Measurements from ENCODE around the gene TTLL9. TPM values are rescaled to one million over a fixed set of nuclear protein-coding genes. Genes with fewer than 3 reads are reported as not detected.

Gene TTLL9
- polyA plus RNA-seq, 1 of the 3 experiments (the other 2 are of a cell fraction): 0.23 TPM

DNA sequence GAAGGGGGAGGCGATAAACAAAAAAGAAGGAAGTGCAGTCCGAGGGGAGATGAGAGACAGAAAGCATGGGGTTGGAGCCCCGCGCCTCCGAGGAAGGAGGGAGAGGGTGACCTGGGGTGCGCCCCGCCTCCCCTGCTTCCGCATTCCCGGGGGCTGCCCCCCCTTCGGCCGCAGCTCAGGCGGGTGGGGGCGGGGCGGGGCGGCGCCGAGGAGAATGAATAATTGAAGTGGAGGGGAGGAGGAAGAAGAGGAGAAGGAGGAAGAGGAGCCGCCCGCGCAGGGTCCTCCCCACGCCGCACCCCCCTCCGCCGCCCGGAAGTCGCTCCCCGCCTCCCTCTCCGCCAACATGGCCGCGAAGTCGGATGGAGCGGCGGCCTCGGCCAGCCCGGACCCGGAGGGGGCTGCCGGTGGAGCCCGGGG lies 97.4 kb downstream of the TTLL9 start, which contains the start of gene XKR7:
XKR7 (plus strand) TSS at position 322 of the 420 bp plus-strand sequence; CDS start at position 347, 25 bp downstream.
- Histone ChIP-seq H3K36me3 (replicated peaks in 1 of 2; ENCODE audit: control insufficient read depth in 1 of 2, insufficient read depth in 2 of 2, low read length in 1 of 2) (no peaks in the 10 kb centered on the region), H3K4me1 (ENCODE audit: control insufficient read depth in 1 of 2, insufficient read depth in 2 of 2, low read depth in 1 of 2, low read length in 1 of 2) (peaks cover 0 to 20% of the 10 kb centered on the region in 2 experiments; a peak in 2 of 4 replicates), H4K20me1 (ENCODE audit: insufficient read depth) (no peaks in the 10 kb centered on the region), H3K9me3 (no peaks in the 10 kb centered on the region), H3K4me3 (ENCODE audit: low read depth in 2 of 2, low read length in 1 of 2) (peak within 1 kb of the TSS; percentile 55 to 56; a peak in 3 of 4 replicates), H3K9me2 (no peaks in the 10 kb centered on the region), H3F3A (replicated peaks; ENCODE audit: insufficient read depth) (no peaks in the 10 kb centered on the region), H3K4me2 (peak within 1 kb of the TSS; percentile 52; the same call in 1 of the 2 replicates), H3K27me3 (ENCODE audit: insufficient read depth) (peaks cover 31% of the 10 kb centered on the region), H3K27ac (ENCODE audit: low read depth in 2 of 2, low read length in 1 of 2) (peak within 1 kb of the TSS in 1 of 2 experiments; percentile 75; a peak in 2 of 4 replicates), H2AFZ (ENCODE audit: low read depth) (no peak within 1 kb of the TSS), H3K79me2 (ENCODE audit: insufficient read depth) (no peaks in the 10 kb centered on the region), H3K9ac (no peak within 1 kb of the TSS)
- TF ChIP-seq, protein P1, sequence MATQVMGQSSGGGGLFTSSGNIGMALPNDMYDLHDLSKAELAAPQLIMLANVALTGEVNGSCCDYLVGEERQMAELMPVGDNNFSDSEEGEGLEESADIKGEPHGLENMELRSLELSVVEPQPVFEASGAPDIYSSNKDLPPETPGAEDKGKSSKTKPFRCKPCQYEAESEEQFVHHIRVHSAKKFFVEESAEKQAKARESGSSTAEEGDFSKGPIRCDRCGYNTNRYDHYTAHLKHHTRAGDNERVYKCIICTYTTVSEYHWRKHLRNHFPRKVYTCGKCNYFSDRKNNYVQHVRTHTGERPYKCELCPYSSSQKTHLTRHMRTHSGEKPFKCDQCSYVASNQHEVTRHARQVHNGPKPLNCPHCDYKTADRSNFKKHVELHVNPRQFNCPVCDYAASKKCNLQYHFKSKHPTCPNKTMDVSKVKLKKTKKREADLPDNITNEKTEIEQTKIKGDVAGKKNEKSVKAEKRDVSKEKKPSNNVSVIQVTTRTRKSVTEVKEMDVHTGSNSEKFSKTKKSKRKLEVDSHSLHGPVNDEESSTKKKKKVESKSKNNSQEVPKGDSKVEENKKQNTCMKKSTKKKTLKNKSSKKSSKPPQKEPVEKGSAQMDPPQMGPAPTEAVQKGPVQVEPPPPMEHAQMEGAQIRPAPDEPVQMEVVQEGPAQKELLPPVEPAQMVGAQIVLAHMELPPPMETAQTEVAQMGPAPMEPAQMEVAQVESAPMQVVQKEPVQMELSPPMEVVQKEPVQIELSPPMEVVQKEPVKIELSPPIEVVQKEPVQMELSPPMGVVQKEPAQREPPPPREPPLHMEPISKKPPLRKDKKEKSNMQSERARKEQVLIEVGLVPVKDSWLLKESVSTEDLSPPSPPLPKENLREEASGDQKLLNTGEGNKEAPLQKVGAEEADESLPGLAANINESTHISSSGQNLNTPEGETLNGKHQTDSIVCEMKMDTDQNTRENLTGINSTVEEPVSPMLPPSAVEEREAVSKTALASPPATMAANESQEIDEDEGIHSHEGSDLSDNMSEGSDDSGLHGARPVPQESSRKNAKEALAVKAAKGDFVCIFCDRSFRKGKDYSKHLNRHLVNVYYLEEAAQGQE (IDR thresholded peaks at IDR 0.05; ENCODE audit: low read depth, low read length): 0 out of 2 replicates have a peak, but pooled peaks have one; percentile 4
- TF ChIP-seq, protein P2, sequence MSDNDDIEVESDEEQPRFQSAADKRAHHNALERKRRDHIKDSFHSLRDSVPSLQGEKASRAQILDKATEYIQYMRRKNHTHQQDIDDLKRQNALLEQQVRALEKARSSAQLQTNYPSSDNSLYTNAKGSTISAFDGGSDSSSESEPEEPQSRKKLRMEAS (IDR thresholded peaks at IDR 0.05; ENCODE audit: low read depth): no peak
- peak; percentile 45 for TF ChIP-seq ELF1 (IDR thresholded peaks at IDR 0.05)
- 13% methylated on average over 28 of the region's 38 CpGs for WGBS (ENCODE audit: low lambda C conversion rate)
- DNase-seq: peak; percentile 94
- ChIA-PET CTCF (interaction anchor here (1.4 to 7.9 kb wide), 6 partner anchors 16 to 146 kb away, joined by 4 to 47 read pairs (median 13); partner anchors contain the start of gene PDRG1), POLR2A (interaction anchor here (1.4 to 1.5 kb wide), 2 partner anchors 23 to 88 kb away, joined by 3 to 4 read pairs; no protein-coding TSS in a partner anchor)

DNA sequence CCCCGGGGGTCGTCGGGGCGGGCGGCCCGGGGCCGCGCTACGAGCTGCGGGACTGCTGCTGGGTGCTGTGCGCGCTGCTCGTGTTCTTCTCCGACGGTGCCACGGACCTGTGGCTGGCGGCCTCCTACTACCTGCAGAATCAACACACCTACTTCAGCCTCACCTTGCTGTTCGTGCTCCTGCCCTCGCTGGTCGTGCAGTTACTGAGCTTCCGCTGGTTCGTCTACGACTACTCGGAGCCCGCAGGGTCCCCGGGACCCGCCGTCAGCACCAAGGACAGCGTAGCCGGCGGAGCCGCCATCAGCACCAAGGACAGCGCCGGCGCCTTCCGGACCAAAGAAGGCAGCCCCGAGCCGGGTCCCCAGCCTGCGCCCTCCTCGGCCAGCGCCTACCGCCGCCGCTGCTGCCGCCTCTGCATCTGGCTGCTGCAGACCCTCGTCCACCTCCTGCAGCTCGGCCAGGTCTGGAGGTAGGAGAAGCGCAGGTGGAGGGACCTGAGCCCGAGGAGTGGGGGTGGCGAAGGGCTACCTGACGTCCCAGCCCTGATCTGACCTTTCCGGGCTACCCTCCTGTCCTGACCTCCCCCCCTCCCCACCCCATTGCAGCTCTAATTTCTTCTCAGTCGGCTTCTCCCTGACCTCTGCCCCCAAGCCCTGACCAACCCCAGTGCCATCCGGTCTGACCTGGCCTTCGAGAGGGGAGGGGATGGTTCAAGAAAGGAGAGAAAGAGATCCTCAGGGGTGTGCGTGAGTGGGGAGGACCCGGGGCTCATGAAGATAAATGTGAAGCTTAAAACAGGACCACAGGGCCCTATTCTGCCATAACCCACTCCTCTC lies 98.1 kb downstream of the TTLL9 start:
- Histone ChIP-seq H3K4me3 (ENCODE audit: low read depth in 2 of 2, low read length in 1 of 2) (peak overlapping the region; percentile 55 to 56; a peak in 3 of 4 replicates), H3K4me1 (ENCODE audit: control insufficient read depth in 1 of 2, insufficient read depth in 2 of 2, low read depth in 1 of 2, low read length in 1 of 2) (peaks cover 0 to 17% of the 10 kb centered on the region in 2 experiments; a peak in 2 of 4 replicates), H3K4me2 (peak overlapping the region; percentile 52; the same call in 1 of the 2 replicates), H3K79me2 (ENCODE audit: insufficient read depth) (no peaks in the 10 kb centered on the region), H3K9ac (no peak overlapping the region), H3K36me3 (replicated peaks in 1 of 2; ENCODE audit: control insufficient read depth in 1 of 2, insufficient read depth in 2 of 2, low read length in 1 of 2) (no peaks in the 10 kb centered on the region), H4K20me1 (ENCODE audit: insufficient read depth) (no peaks in the 10 kb centered on the region), H3F3A (replicated peaks; ENCODE audit: insufficient read depth) (no peaks in the 10 kb centered on the region), H3K27me3 (ENCODE audit: insufficient read depth) (peaks cover 30% of the 10 kb centered on the region), H3K27ac (ENCODE audit: low read depth in 2 of 2, low read length in 1 of 2) (peak overlapping the region in 1 of 2 experiments; percentile 75; a peak in 2 of 4 replicates), H3K9me3 (no peaks in the 10 kb centered on the region), H3K9me2 (no peaks in the 10 kb centered on the region), H2AFZ (ENCODE audit: low read depth) (no peak overlapping the region)
- ChIA-PET CTCF (interaction anchor here (0.9 to 7.9 kb wide), 12 partner anchors 10 to 146 kb away, joined by 3 to 47 read pairs (median 4); partner anchors contain the start of gene PDRG1), POLR2A (interaction anchor here (1.4 kb wide), 1 partner anchor 23 kb away, joined by 3 read pairs; no protein-coding TSS in a partner anchor)
- 9% methylated on average over 13 of the region's 57 CpGs for WGBS (ENCODE audit: low lambda C conversion rate)
- DNase-seq: peak; percentile 81
- TF ChIP-seq GABPA (IDR thresholded peaks at IDR 0.05; ENCODE audit: low read depth) (no peak), NFIC (IDR thresholded peaks at IDR 0.05; ENCODE audit: borderline replicate concordance) (no peak), SIN3A (IDR thresholded peaks at IDR 0.05; ENCODE audit: borderline replicate concordance, low read depth, low read length) (peak; percentile 98), NRF1 (IDR thresholded peaks at IDR 0.05; ENCODE audit: low read depth, low read length) (no peak), TAF1 (IDR thresholded peaks at IDR 0.05; ENCODE audit: borderline replicate concordance, low read depth, low read length) (no peak; the same call in 1 of the 2 replicates), FOSL2 (IDR thresholded peaks at IDR 0.05; ENCODE audit: borderline replicate concordance, low read depth) (no peak), JUND (IDR thresholded peaks at IDR 0.05) (no peak), MEF2A (IDR thresholded peaks at IDR 0.05; ENCODE audit: borderline replicate concordance, low read depth) (no peak), FOXM1 (IDR thresholded peaks at IDR 0.05; ENCODE audit: low read depth) (no peak), FOXJ3 (CRISPR knock-in tag; IDR thresholded peaks at IDR 0.05) (no peak), RCOR1 (IDR thresholded peaks at IDR 0.05; ENCODE audit: low read length) (peak; percentile 53; the same call in 1 of the 2 replicates), GATA2 (CRISPR knock-in tag; IDR thresholded peaks at IDR 0.05) (no peak)
- TF ChIP-seq, protein P3, sequence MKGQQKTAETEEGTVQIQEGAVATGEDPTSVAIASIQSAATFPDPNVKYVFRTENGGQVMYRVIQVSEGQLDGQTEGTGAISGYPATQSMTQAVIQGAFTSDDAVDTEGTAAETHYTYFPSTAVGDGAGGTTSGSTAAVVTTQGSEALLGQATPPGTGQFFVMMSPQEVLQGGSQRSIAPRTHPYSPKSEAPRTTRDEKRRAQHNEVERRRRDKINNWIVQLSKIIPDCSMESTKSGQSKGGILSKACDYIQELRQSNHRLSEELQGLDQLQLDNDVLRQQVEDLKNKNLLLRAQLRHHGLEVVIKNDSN (IDR thresholded peaks at IDR 0.05; ENCODE audit: borderline replicate concordance, low read depth): no peak
- TF ChIP-seq, protein P4, sequence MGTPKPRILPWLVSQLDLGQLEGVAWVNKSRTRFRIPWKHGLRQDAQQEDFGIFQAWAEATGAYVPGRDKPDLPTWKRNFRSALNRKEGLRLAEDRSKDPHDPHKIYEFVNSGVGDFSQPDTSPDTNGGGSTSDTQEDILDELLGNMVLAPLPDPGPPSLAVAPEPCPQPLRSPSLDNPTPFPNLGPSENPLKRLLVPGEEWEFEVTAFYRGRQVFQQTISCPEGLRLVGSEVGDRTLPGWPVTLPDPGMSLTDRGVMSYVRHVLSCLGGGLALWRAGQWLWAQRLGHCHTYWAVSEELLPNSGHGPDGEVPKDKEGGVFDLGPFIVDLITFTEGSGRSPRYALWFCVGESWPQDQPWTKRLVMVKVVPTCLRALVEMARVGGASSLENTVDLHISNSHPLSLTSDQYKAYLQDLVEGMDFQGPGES (IDR thresholded peaks at IDR 0.05; ENCODE audit: low read depth, low read length): no peak
- TF ChIP-seq, protein P5, sequence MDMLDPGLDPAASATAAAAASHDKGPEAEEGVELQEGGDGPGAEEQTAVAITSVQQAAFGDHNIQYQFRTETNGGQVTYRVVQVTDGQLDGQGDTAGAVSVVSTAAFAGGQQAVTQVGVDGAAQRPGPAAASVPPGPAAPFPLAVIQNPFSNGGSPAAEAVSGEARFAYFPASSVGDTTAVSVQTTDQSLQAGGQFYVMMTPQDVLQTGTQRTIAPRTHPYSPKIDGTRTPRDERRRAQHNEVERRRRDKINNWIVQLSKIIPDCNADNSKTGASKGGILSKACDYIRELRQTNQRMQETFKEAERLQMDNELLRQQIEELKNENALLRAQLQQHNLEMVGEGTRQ (IDR thresholded peaks at IDR 0.05; ENCODE audit: borderline replicate concordance, low read depth, low read length): no peak

All from SK-N-SH (cell line).